ENCODE data around the gene MRPL4.

Gene MRPL4

GRCh38 chr19:10254244-10254643 lies 2.2 kb downstream of the MRPL4 start:
- H3K4me3 ChIP-seq (ENCODE audit: low read length), result no peak overlapping the region
- DNase-seq (ENCODE audit: low read depth), result no peak
- TF ChIP-seq CTCF (conservative IDR thresholded peaks at IDR 0.05; ENCODE audit: low read length), result no peak

- no peak overlapping the region for H3K4me3 ChIP-seq (ENCODE audit: low read length)
- no peak for DNase-seq (ENCODE audit: low read depth)
- TF ChIP-seq CTCF (conservative IDR thresholded peaks at IDR 0.05; ENCODE audit: low read length), result no peak
These were observed 3.3 kb downstream of the MRPL4 start for GRCh38 chr19:10255358-10255757.

GRCh38 chr19:10256551-10256950 lies 4.5 kb downstream of the MRPL4 start:
- H3K4me3 ChIP-seq (ENCODE audit: low read length), result no peak overlapping the region
- no peak for TF ChIP-seq CTCF (conservative IDR thresholded peaks at IDR 0.05; ENCODE audit: low read length)
- DNase-seq (ENCODE audit: low read depth), result no peak

GRCh38 chr19:10256970-10257615 lies 5.1 kb downstream of the MRPL4 start:
- no peak overlapping the region for H3K4me3 ChIP-seq (ENCODE audit: low read length)
- TF ChIP-seq CTCF (conservative IDR thresholded peaks at IDR 0.05; ENCODE audit: low read length), result no peak
- DNase-seq (ENCODE audit: low read depth), result no peak

GRCh38 chr19:10258080-10258710 lies 6.2 kb downstream of the MRPL4 start:
- no peak for DNase-seq (ENCODE audit: low read depth)
- no peak for TF ChIP-seq CTCF (conservative IDR thresholded peaks at IDR 0.05; ENCODE audit: low read length)

GRCh38 chr19:10259162-10259905 lies 7.3 kb downstream of the MRPL4 start:
- DNase-seq (ENCODE audit: low read depth), result peak; percentile 79
- TF ChIP-seq CTCF (conservative IDR thresholded peaks at IDR 0.05; ENCODE audit: low read length), result peak; percentile 73

More at GRCh38 chr19:10258080-10258710, 6.2 kb downstream of the MRPL4 start:
- H3K4me3 ChIP-seq (ENCODE audit: low read length), result no peak overlapping the region

More at GRCh38 chr19:10259162-10259905, 7.3 kb downstream of the MRPL4 start:
- H3K4me3 ChIP-seq (ENCODE audit: low read length), result no peak overlapping the region
